Left forelimb (tissue), 1 donor: ENCODE measurements around the gene SLCO2B1.

Experiments
- DNase-seq: peaks from one replicate; pipeline ENCODE4 v3.0.0-alpha.2; 2018; ENCODE audit warnings: low spot score

SLCO2B1 gene

GRCh38 chr11:75193711-75194110 is 42.8 kb downstream of the SLCO2B1 start:
- DNase-seq: no peak

GRCh38 chr11:75194147-75194546 is 43.2 kb downstream of the SLCO2B1 start:
- DNase-seq: no peak

GRCh38 chr11:75195167-75195962 is 44.5 kb downstream of the SLCO2B1 start:
- DNase-seq: no peak

GRCh38 chr11:75196426-75196825 is 45.5 kb downstream of the SLCO2B1 start:
- no peak for DNase-seq

GRCh38 chr11:75197512-75198277 is 46.8 kb downstream of the SLCO2B1 start:
- DNase-seq: no peak

- no peak for DNase-seq
These were observed 47.5 kb downstream of the SLCO2B1 start for GRCh38 chr11:75198278-75198973.

GRCh38 chr11:75199412-75199955 is 48.6 kb downstream of the SLCO2B1 start:
- no peak for DNase-seq

GRCh38 chr11:75200051-75200450 is 49.1 kb downstream of the SLCO2B1 start:
- no peak for DNase-seq

- DNase-seq: no peak
These were observed 49.6 kb downstream of the SLCO2B1 start for GRCh38 chr11:75200531-75200930.

- DNase-seq: no peak
These were observed 50.9 kb downstream of the SLCO2B1 start for GRCh38 chr11:75201771-75202170.

GRCh38 chr11:75202195-75202594 is 51.3 kb downstream of the SLCO2B1 start:
- no peak for DNase-seq

GRCh38 chr11:75203138-75203537 is 52.2 kb downstream of the SLCO2B1 start:
- no peak for DNase-seq

- no peak for DNase-seq
These were observed 52.7 kb downstream of the SLCO2B1 start for GRCh38 chr11:75203641-75204011.

- DNase-seq: no peak
These were observed 53.2 kb downstream of the SLCO2B1 start for GRCh38 chr11:75204012-75204674.

GRCh38 chr11:75204685-75205563 is 54.0 kb downstream of the SLCO2B1 start:
- peak; percentile 89 for DNase-seq

GRCh38 chr11:75205564-75206020 is 54.7 kb downstream of the SLCO2B1 start:
- DNase-seq: no peak

GRCh38 chr11:75208446-75208845 is 57.5 kb downstream of the SLCO2B1 start:
- DNase-seq: no peak

GRCh38 chr11:75212411-75212810 is 61.5 kb downstream of the SLCO2B1 start:
- no peak for DNase-seq

- peak; percentile 80 for DNase-seq
These were observed 63.5 kb downstream of the SLCO2B1 start for GRCh38 chr11:75214411-75214821.

- no peak for DNase-seq
These were observed 63.9 kb downstream of the SLCO2B1 start for GRCh38 chr11:75214843-75215242.

- no peak for DNase-seq
These were observed 69.0 kb downstream of the SLCO2B1 start for GRCh38 chr11:75219869-75220268.
